OCI-LY1 (cell line): ENCODE data around the gene BEND3.

Experiments used
- CTCF ChIP-seq: fragments of 200-600 bp; sonication (generic), shearing (Covaris generic); IDR thresholded peaks from 2 replicates; pipeline ENCODE4 v1.5.1; 2017; ENCODE audit warnings: mild to moderate bottlenecking, antibody characterized with exemption, low read length, moderate library complexity, mixed read lengths
- EZH2 ChIP-seq: fragments of 200-600 bp; sonication (generic), shearing (Covaris generic); IDR thresholded peaks from 2 replicates; pipeline ENCODE4 v1.8.0; 2017; ENCODE audit warnings: borderline replicate concordance, mixed run types, mild to moderate bottlenecking, antibody characterized with exemption, low read length, moderate library complexity, mixed read lengths

GRCh38 chr6:107106165-107106564 is 9.2 kb downstream of the BEND3 start:
- TF ChIP-seq CTCF = no peak
- no peak for TF ChIP-seq EZH2
